ENCODE data around the gene RFTN1. TPM values are rescaled to one million over a fixed set of nuclear protein-coding genes. Genes with fewer than 3 reads are reported as not detected.

RFTN1 gene
- total and polyA plus RNA-seq, 7 experiments from 2014 or later: 44.8 to 68.8 (median 53.2) TPM

GRCh38 chr3:16290007-16290826 is 223.3 kb downstream of the RFTN1 start:
- ATAC-seq: peak; percentile 58
- peak overlapping the region; percentile 86 to 99 (median 97) for H3K27ac Mint-ChIP-seq
- peak overlapping the region; percentile 87 to 99 (median 96) for H3K4me3 Mint-ChIP-seq
- DNase-seq: peak in 6 of 9 donors; percentile 44 to 67 (median 62)
- POLR2A ChIA-PET: interaction anchor here (0.7 to 9.8 kb wide), 15 partner anchors 15 to 1553 kb away, joined by 3 to 318 read pairs (median 6); partner anchors contain the start of genes DPH3, OXNAD1 and RFTN1
- peaks cover 38 to 77% (median 53%) of the 10 kb centered on the region in 7 donors for H3K4me1 Mint-ChIP-seq
- peaks cover 0 to 8% (median 0%) of the 10 kb centered on the region in 3 experiments for H3K9me3 ChIP-seq (ENCODE audit: control insufficient read depth in 2 of 3, low read length in 3 of 3)
- H3K27me3 Mint-ChIP-seq: no peaks in the 10 kb centered on the region
- CTCF ChIA-PET: interaction anchor here (0.5 to 9.8 kb wide), 32 partner anchors 12 to 618 kb away, joined by 3 to 238 read pairs (median 4); partner anchors contain the start of genes DPH3, OXNAD1 and RFTN1
- H3K36me3 Mint-ChIP-seq: peaks cover 12 to 77% (median 44%) of the 10 kb centered on the region in 5 donors
- H3K4me1 ChIP-seq (ENCODE audit: control insufficient read depth in 2 of 2, insufficient read depth in 2 of 2, low read length in 2 of 2): peaks cover 32 to 65% of the 10 kb centered on the region in 2 donors
- no peaks in the 10 kb centered on the region for H3K27me3 ChIP-seq (ENCODE audit: control insufficient read depth in 2 of 2, insufficient read depth in 2 of 2, low read length in 2 of 2)
- peak overlapping the region; percentile 90 for H3K27ac ChIP-seq (ENCODE audit: low read depth, low read length)
- peaks cover 0 to 15% (median 0%) of the 10 kb centered on the region in 3 experiments for H3K36me3 ChIP-seq (ENCODE audit: control insufficient read depth in 2 of 3, insufficient read depth in 3 of 3, low read length in 3 of 3)
- peaks cover 0 to 20% (median 8%) of the 10 kb centered on the region in 11 donors for H3K9me3 Mint-ChIP-seq
- H3K4me3 ChIP-seq (ENCODE audit: low read length): peak overlapping the region; percentile 67
- intact Hi-C loops (cut with micrococcal nuclease): loop anchor here (1.0 to 2.0 kb wide), 9 partner anchors 22 to 260 kb away; partner anchors contain the start of gene OXNAD1 (in 1 of the 2)

DNA sequence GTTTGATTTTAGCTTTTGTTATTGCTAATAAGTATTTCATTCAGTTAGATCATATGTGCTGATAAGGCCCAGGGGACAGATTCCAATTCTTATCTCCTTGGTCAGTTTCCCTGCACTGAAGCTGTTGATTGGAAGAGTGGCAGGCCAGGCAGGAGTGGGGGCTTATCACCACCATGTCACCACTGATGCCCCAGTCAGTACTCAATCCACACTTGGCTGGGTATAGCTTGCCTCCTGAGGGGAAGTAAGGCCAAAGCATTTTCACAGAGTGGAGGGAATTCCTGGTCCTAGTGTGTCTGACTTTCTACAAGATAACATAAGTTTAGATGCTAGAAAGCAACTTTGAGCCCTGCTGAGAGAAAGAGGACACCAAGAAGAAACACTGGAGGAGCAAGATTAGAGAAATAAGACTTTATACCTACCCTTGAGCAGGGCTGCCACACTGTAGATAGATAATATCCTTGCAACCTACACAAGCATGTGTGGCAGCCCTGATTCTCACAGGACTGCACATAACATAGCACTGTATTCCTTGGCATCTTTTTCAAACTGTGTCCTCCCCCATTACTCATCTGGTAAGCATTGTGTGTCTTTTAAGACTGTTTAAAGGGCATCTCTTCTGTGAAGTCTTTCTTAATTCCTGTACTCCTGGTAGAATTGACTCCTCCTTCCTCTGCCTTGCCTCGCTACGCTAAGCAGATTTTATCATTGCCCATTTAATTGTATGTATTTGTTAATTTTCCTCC is 224.2 kb downstream of the RFTN1 start:
- peaks cover 42 to 78% (median 53%) of the 10 kb centered on the region in 7 donors for H3K4me1 Mint-ChIP-seq
- peaks cover 12 to 77% (median 36%) of the 10 kb centered on the region in 5 donors for H3K36me3 Mint-ChIP-seq
- peaks cover 0 to 14% (median 8%) of the 10 kb centered on the region in 11 donors for H3K9me3 Mint-ChIP-seq
- intact Hi-C loops (cut with micrococcal nuclease): loop anchor here in 1 of 2 donors (5.0 kb wide), 3 partner anchors 178 to 863 kb away; no protein-coding TSS in a partner anchor
- peak overlapping the region; percentile 87 to 99 (median 96) for H3K4me3 Mint-ChIP-seq
- Histone ChIP-seq H3K4me1 (ENCODE audit: control insufficient read depth in 2 of 2, insufficient read depth in 2 of 2, low read length in 2 of 2) (peaks cover 32 to 62% of the 10 kb centered on the region in 2 donors), H3K36me3 (ENCODE audit: control insufficient read depth in 2 of 3, insufficient read depth in 3 of 3, low read length in 3 of 3) (peaks cover 0 to 15% (median 0%) of the 10 kb centered on the region in 3 experiments), H3K4me3 (ENCODE audit: low read length) (peak overlapping the region; percentile 67), H3K27me3 (ENCODE audit: control insufficient read depth in 2 of 2, insufficient read depth in 2 of 2, low read length in 2 of 2) (no peaks in the 10 kb centered on the region), H3K9me3 (ENCODE audit: control insufficient read depth in 2 of 3, low read length in 3 of 3) (peaks cover 0 to 8% (median 0%) of the 10 kb centered on the region in 3 experiments), H3K27ac (ENCODE audit: low read depth, low read length) (peak overlapping the region; percentile 90)
- peak overlapping the region; percentile 92 to 99 (median 97) for H3K27ac Mint-ChIP-seq
- no peak for ATAC-seq
- POLR2A ChIA-PET: interaction anchor here (0.6 to 9.8 kb wide), 17 partner anchors 9 to 865 kb away, joined by 3 to 318 read pairs (median 4); partner anchors contain the start of genes DPH3, OXNAD1 and RFTN1
- H3K27me3 Mint-ChIP-seq: no peaks in the 10 kb centered on the region
- DNase-seq: no peak
- CTCF ChIA-PET: interaction anchor here (0.7 to 9.8 kb wide), 15 partner anchors 9 to 262 kb away, joined by 3 to 238 read pairs (median 5); partner anchors contain the start of genes DPH3 and OXNAD1

- H3K4me1 ChIP-seq (ENCODE audit: control insufficient read depth in 2 of 2, insufficient read depth in 2 of 2, low read length in 2 of 2): peaks cover 27 to 62% of the 10 kb centered on the region in 2 donors
- Mint-ChIP-seq H3K4me1 (peaks cover 42 to 79% (median 54%) of the 10 kb centered on the region in 7 donors), H3K27ac (peak overlapping the region; percentile 92 to 99 (median 97)), H3K9me3 (peaks cover 0 to 9% (median 4%) of the 10 kb centered on the region in 11 donors), H3K27me3 (no peaks in the 10 kb centered on the region), H3K36me3 (peaks cover 12 to 74% (median 31%) of the 10 kb centered on the region in 5 donors), H3K4me3 (peak overlapping the region; percentile 87 to 99 (median 96))
- H3K4me3 ChIP-seq (ENCODE audit: low read length): peak overlapping the region; percentile 67
- peak overlapping the region; percentile 90 for H3K27ac ChIP-seq (ENCODE audit: low read depth, low read length)
- peaks cover 0 to 15% (median 0%) of the 10 kb centered on the region in 3 experiments for H3K36me3 ChIP-seq (ENCODE audit: control insufficient read depth in 2 of 3, insufficient read depth in 3 of 3, low read length in 3 of 3)
- no peaks in the 10 kb centered on the region for H3K27me3 ChIP-seq (ENCODE audit: control insufficient read depth in 2 of 2, insufficient read depth in 2 of 2, low read length in 2 of 2)
- no peak for ATAC-seq
- no peak for DNase-seq
- CTCF ChIA-PET: interaction anchor here (0.7 to 9.8 kb wide), 14 partner anchors 10 to 263 kb away, joined by 3 to 238 read pairs (median 5); partner anchors contain the start of genes DPH3 and OXNAD1
- peaks cover 0 to 5% (median 0%) of the 10 kb centered on the region in 3 experiments for H3K9me3 ChIP-seq (ENCODE audit: control insufficient read depth in 2 of 3, low read length in 3 of 3)
- POLR2A ChIA-PET: interaction anchor here (0.5 to 9.8 kb wide), 18 partner anchors 8 to 864 kb away, joined by 3 to 318 read pairs (median 4); partner anchors contain the start of genes DPH3, OXNAD1 and RFTN1
- intact Hi-C loops (cut with micrococcal nuclease): loop anchor here in 1 of 2 donors (5.0 kb wide), 3 partner anchors 179 to 864 kb away; no protein-coding TSS in a partner anchor
Measured at GRCh38 chr3:16288664-16289063, 224.8 kb downstream of the RFTN1 start.

DNA sequence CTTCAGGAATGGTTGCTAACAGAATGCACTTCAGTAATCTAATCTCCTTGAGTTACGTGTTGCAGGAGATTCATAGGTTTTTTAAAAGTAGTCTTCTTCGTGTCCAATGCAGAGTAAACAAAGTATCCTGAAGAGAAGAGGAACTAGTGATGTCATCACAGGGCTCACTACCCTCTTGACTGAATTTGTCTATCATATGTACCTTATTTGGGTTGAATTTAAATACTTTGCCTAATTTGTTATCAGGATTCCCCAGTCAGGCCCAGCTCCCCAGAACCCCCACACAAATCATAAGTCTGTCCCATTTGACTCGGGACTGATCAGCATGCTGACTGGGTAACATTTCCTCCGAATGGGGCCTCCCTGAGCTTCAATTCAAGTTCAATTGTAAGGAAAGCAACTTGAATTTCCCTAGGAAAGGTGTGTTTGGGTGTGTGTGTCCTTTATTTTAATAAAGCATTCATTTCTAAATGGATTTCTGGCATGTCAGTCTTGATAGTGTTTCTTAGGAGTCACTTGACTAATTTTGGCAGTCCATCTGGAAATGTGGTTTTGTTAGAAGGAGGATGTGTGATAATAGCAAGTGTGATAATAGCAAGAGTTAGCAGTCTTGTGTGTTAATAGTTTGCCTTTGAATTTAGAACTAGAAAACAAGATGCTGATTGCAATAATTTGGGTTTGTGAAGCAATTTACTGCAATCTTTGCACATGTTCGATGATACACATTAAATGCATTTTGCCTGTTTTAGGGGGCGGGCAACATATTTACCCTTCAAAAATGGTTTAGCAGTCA is 226.6 kb downstream of the RFTN1 start:
- peak overlapping the region; percentile 87 to 99 (median 96) for H3K4me3 Mint-ChIP-seq
- H3K27ac ChIP-seq (ENCODE audit: low read depth, low read length): peak overlapping the region; percentile 90
- peaks cover 16 to 53% of the 10 kb centered on the region in 2 donors for H3K4me1 ChIP-seq (ENCODE audit: control insufficient read depth in 2 of 2, insufficient read depth in 2 of 2, low read length in 2 of 2)
- POLR2A ChIA-PET: interaction anchor here (0.9 to 5.1 kb wide), 18 partner anchors 9 to 260 kb away, joined by 3 to 98 read pairs (median 4); partner anchors contain the start of genes DPH3, OXNAD1 and RFTN1
- peaks cover 0 to 15% (median 0%) of the 10 kb centered on the region in 3 experiments for H3K36me3 ChIP-seq (ENCODE audit: control insufficient read depth in 2 of 3, insufficient read depth in 3 of 3, low read length in 3 of 3)
- H3K27me3 Mint-ChIP-seq: no peaks in the 10 kb centered on the region
- no peaks in the 10 kb centered on the region for H3K9me3 ChIP-seq (ENCODE audit: control insufficient read depth in 2 of 3, low read length in 3 of 3)
- peaks cover 17 to 70% (median 25%) of the 10 kb centered on the region in 5 donors for H3K36me3 Mint-ChIP-seq
- H3K4me1 Mint-ChIP-seq: peaks cover 51 to 80% (median 57%) of the 10 kb centered on the region in 7 donors
- peak overlapping the region; percentile 92 to 99 (median 97) for H3K27ac Mint-ChIP-seq
- peaks cover 0 to 4% (median 0%) of the 10 kb centered on the region in 11 donors for H3K9me3 Mint-ChIP-seq
- no peaks in the 10 kb centered on the region for H3K27me3 ChIP-seq (ENCODE audit: control insufficient read depth in 2 of 2, insufficient read depth in 2 of 2, low read length in 2 of 2)
- intact Hi-C loops (cut with micrococcal nuclease): loop anchor here (1.0 to 5.0 kb wide), 8 partner anchors 14 to 865 kb away; partner anchors contain the start of gene OXNAD1 (in 2 of the 2)
- no peak for ATAC-seq
- no peak for DNase-seq
- H3K4me3 ChIP-seq (ENCODE audit: low read length): peak overlapping the region; percentile 67
- CTCF ChIA-PET: interaction anchor here (0.8 to 10.9 kb wide), 13 partner anchors 8 to 263 kb away, joined by 3 to 92 read pairs (median 5); partner anchors contain the start of genes DPH3 and OXNAD1

DNA sequence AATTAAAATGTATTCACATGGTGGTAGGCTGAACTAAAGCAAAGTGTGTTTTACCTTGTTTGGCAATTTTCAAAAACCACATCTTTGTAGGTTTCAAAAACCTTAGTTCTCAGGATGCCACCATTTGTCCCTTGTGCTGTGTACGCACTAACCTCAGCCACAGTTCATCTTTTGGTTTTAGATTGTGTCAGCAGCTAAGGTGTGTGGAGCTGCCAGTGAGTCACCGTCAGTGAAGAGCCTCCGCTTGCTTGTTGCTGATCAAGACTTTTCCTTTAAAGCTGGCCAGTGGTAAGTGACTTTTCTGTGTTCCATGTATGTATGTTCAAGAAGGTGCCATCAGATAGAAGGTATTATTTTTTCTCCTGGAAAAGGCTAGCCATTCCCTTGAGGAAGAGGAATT is 227.3 kb downstream of the RFTN1 start:
- DNase-seq (peak; percentile 30 to 90 (median 85)), ATAC-seq (peak; percentile 92)
- intact Hi-C loops (cut with micrococcal nuclease): loop anchor here (1.0 to 5.0 kb wide), 8 partner anchors 15 to 866 kb away; partner anchors contain the start of gene OXNAD1 (in 2 of the 2)
- Histone ChIP-seq H3K9me3 (ENCODE audit: control insufficient read depth in 2 of 3, low read length in 3 of 3) (no peaks in the 10 kb centered on the region), H3K4me1 (ENCODE audit: control insufficient read depth in 2 of 2, insufficient read depth in 2 of 2, low read length in 2 of 2) (peaks cover 16 to 45% of the 10 kb centered on the region in 2 donors), H3K4me3 (ENCODE audit: low read length) (peak overlapping the region; percentile 67), H3K27me3 (ENCODE audit: control insufficient read depth in 2 of 2, insufficient read depth in 2 of 2, low read length in 2 of 2) (no peaks in the 10 kb centered on the region), H3K27ac (ENCODE audit: low read depth, low read length) (peak overlapping the region; percentile 90), H3K36me3 (ENCODE audit: control insufficient read depth in 2 of 3, insufficient read depth in 3 of 3, low read length in 3 of 3) (peaks cover 0 to 15% (median 0%) of the 10 kb centered on the region in 3 experiments)
- Mint-ChIP-seq H3K36me3 (peaks cover 17 to 64% (median 25%) of the 10 kb centered on the region in 5 donors), H3K9me3 (peaks cover 0 to 4% (median 0%) of the 10 kb centered on the region in 11 donors), H3K4me1 (peaks cover 46 to 72% (median 53%) of the 10 kb centered on the region in 7 donors), H3K27ac (peak overlapping the region; percentile 92 to 99 (median 97)), H3K4me3 (peak overlapping the region; percentile 87 to 99 (median 96)), H3K27me3 (no peaks in the 10 kb centered on the region)
- CTCF ChIA-PET: interaction anchor here (0.8 to 10.9 kb wide), 13 partner anchors 9 to 264 kb away, joined by 3 to 92 read pairs (median 4); partner anchors contain the start of genes DPH3 and OXNAD1
- POLR2A ChIA-PET: interaction anchor here (0.9 to 5.1 kb wide), 18 partner anchors 8 to 559 kb away, joined by 3 to 98 read pairs (median 4); partner anchors contain the start of genes DPH3, OXNAD1 and RFTN1

Data from naive thymus-derived CD4-positive, alpha-beta T cell (primary cell).